Activated naive CD8-positive, alpha-beta T cell treated with anti-CD3 and anti-CD28 coated beads for 36 hours (primary cell): ENCODE data around the gene PIP5KL1. TPM values are rescaled to one million over a fixed set of nuclear protein-coding genes. Genes with fewer than 3 reads are reported as not detected.

ENCODE experiments used
- DNase-seq: peaks from one replicate; pipeline ENCODE4 v3.0.0; 2021
- H3K27ac Mint-ChIP-seq: one replicate; pipeline ENCODE4 v1.8.0; 2022; ENCODE audit warnings: mild to moderate bottlenecking, moderate library complexity, mixed read lengths
- H3K27me3 Mint-ChIP-seq: one replicate; pipeline ENCODE4 v1.8.0; 2022; ENCODE audit warnings: mild to moderate bottlenecking, mixed read lengths
- H3K36me3 Mint-ChIP-seq: one replicate; pipeline ENCODE4 v1.8.0; 2021; ENCODE audit warnings: mild to moderate bottlenecking, mixed read lengths
- H3K4me1 Mint-ChIP-seq: one replicate; pipeline ENCODE4 v1.8.0; 2021; ENCODE audit warnings: mixed read lengths
- H3K4me3 Mint-ChIP-seq: one replicate; pipeline ENCODE4 v1.8.0; 2022; ENCODE audit warnings: mild to moderate bottlenecking, moderate library complexity, mixed read lengths
- H3K9me3 Mint-ChIP-seq: one replicate; pipeline ENCODE4 v1.8.0; 2022; ENCODE audit warnings: mixed read lengths
- total RNA-seq, 2 experiments: library from RNA; stranded (reverse); gene quantifications; one replicate each; pipeline ENCODE4 v1.2.3, GENCODE V29; 2021

PIP5KL1 gene
- total RNA-seq, 2 experiments from 2014 or later: 2.3 to 3.2 TPM

DNA sequence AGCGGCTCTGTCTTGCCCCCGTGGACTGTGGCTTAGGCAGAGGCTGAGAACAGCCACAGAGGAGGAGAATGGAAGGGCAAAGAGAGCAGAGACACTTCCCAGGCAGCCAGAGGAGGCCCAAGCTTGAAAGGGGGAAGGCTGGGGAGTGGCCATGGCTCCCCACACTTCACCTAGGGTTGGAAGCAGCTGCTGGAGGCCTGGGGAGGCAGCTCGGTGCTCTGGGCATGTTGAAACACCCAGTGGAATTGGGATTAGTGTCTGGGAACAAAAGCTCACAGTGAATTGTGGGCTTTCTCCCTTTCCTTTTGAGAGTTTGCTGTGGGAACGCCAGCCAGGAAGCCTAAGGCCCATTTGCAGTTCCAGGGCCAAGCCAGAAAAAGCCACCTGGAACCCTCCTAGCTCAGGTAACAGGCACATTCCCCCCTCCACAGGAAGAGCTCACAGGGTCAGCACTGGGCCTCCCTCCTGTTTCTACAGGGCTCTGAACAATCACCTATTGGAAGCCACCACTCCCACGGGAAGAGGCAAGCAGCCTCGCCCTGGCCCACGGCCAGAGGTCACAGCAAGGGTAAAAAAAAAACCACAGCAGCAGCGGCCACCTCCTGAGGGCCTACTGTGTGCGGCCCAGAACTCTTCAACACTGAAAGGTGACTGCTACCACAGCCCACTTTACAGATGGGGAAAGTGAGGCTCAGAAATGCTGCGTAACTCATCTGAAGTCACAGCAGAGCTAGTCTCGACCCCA is 30.0 kb upstream of the PIP5KL1 start:
- H3K9me3 Mint-ChIP-seq: peaks cover 7% of the 10 kb centered on the region
- peaks cover 53% of the 10 kb centered on the region for H3K36me3 Mint-ChIP-seq
- no peak overlapping the region for H3K4me3 Mint-ChIP-seq
- H3K27me3 Mint-ChIP-seq: no peaks in the 10 kb centered on the region
- H3K4me1 Mint-ChIP-seq: peaks cover 88% of the 10 kb centered on the region
- no peak for DNase-seq
- peak overlapping the region; percentile 95 for H3K27ac Mint-ChIP-seq

DNA sequence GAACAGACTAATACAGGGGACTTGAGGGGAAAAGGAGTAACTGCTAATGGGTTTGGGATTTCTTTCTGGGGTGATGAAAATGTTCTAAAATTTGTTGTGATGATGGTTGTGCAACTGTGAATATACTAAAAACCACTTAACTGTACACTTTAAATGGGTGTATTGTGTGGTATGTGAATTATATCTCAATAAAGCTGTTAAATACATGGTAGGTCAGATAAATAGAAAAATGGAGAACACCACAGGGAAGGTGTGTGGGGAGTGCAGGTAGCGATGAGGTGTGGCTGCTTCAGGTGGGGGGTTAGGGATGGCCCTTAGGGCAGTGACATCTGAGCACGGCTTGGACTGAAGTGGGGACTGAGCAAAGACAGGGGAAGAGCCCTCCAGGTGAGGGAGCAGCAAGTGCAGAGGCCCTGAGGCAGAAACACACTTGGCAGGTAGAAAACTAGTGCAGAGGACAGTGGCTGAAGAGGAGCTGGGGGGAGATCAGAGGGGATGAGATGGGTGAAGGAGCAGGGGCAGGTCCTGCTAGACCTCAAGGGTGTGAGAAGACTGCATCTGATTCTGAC is 29.3 kb upstream of the PIP5KL1 start:
- Mint-ChIP-seq H3K9me3 (peaks cover 7% of the 10 kb centered on the region), H3K27ac (peak overlapping the region; percentile 95), H3K4me3 (peak overlapping the region; percentile 6), H3K27me3 (no peaks in the 10 kb centered on the region), H3K4me1 (peaks cover 88% of the 10 kb centered on the region), H3K36me3 (peaks cover 48% of the 10 kb centered on the region)
- DNase-seq: no peak

DNA sequence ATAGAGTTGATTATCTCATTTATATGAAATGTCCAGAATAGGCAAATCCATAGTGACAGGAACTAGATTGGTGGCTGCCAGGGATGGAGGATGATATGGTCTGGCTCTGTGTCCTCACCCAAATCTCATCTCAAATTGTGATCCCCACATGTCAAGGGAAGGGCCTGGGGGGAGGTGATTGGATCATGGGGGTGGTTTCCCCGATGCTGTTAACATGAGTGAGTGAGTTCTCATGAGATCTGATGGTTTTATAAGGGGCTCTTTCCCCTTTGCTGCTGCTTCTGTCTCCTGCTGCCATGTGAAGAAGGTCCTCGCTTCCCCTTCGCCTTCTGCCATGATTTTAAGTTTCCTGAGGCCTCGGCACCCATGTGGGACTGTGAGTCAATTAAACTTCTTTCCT is 28.8 kb upstream of the PIP5KL1 start:
- peaks cover 88% of the 10 kb centered on the region for H3K4me1 Mint-ChIP-seq
- peaks cover 7% of the 10 kb centered on the region for H3K9me3 Mint-ChIP-seq
- no peaks in the 10 kb centered on the region for H3K27me3 Mint-ChIP-seq
- H3K27ac Mint-ChIP-seq: peak overlapping the region; percentile 95
- DNase-seq: no peak
- H3K4me3 Mint-ChIP-seq: no peak overlapping the region
- H3K36me3 Mint-ChIP-seq: peaks cover 48% of the 10 kb centered on the region

DNA sequence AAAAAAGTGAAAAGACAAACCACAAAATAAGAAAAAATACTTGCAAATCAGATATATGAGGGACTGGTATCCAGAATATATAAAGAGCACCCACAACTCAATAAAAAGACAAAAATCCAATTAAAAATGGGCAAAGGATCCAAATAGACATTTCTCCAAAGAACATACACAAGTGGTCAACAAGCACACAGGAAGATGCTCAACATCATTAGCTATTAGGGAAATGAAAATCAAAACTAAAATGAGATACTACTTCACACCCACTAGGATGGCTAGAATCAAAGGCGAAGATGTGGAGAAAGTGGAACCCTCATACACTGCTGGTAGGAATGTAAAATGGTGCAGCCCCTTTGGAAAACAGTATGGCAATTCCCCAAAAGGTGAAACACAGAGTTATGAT is 28.2 kb upstream of the PIP5KL1 start:
- Mint-ChIP-seq H3K4me1 (peaks cover 88% of the 10 kb centered on the region), H3K4me3 (peak overlapping the region; percentile 18), H3K27me3 (no peaks in the 10 kb centered on the region), H3K27ac (peak overlapping the region; percentile 95), H3K36me3 (peaks cover 48% of the 10 kb centered on the region), H3K9me3 (peaks cover 7% of the 10 kb centered on the region)
- DNase-seq: no peak

DNA sequence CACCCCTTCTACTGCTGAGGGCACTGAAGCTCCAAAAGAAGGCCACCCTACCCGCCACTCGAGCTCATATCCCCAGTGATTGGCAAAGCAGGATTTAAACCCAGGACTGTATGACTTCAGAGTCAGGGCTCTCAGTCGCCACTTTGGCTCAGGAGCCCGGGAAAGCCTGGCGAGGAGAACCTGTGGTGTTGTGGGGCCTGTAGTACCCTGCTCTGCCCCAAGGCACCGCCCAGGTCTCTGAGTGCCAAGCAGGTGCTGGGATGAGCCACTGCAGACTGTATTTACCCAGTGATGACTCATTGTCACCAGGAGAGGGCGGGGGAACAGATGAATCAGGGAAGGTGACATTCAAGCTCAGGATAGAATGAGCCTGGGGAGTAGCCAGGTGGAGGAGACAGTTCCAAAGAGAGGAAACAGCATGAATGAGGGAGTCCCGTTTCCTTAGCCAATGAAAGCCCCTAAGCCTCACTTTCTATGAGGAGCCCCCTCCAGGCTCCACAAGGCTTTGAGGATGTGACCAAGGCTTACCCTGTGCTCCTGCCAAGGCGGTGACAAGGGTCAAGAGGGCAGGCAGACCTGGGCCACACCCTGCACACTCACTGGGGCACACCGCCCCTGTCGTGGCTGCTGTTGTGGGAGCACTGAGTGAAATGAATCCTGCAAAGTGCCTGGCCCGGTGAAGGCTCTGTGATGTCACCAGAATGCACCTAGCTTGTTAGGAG is 24.9 kb upstream of the PIP5KL1 start:
- Mint-ChIP-seq H3K4me3 (peak overlapping the region; percentile 24), H3K36me3 (peaks cover 38% of the 10 kb centered on the region), H3K27me3 (no peaks in the 10 kb centered on the region), H3K27ac (peak overlapping the region; percentile 85), H3K4me1 (peaks cover 84% of the 10 kb centered on the region), H3K9me3 (peaks cover 5% of the 10 kb centered on the region)
- DNase-seq: peak; percentile 88

DNA sequence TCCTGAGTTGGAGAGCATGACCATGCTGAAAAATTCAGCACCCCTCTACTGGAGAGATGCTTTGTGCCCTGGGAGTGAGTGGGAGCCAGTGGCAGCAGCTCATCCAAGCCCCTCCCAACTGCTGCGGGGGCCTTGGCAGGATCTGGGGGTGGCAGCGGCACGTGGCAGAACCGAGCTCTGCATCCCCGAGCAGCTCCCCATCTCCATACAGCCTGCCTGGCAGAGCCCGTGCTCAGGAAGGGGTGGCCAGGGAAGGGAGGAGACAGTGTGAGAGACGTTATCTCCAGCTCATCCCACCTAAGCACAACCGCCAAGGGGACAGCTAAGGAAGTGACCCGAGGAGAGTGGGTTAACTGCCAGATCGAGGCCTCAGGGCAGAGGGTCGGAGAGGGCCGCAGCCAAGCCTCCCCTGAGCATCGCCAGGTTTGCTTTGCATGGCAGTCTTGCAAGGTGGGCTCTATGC is 24.3 kb upstream of the PIP5KL1 start:
- Mint-ChIP-seq H3K36me3 (peaks cover 38% of the 10 kb centered on the region), H3K9me3 (peaks cover 4% of the 10 kb centered on the region), H3K4me3 (peak overlapping the region; percentile 24)

DNA sequence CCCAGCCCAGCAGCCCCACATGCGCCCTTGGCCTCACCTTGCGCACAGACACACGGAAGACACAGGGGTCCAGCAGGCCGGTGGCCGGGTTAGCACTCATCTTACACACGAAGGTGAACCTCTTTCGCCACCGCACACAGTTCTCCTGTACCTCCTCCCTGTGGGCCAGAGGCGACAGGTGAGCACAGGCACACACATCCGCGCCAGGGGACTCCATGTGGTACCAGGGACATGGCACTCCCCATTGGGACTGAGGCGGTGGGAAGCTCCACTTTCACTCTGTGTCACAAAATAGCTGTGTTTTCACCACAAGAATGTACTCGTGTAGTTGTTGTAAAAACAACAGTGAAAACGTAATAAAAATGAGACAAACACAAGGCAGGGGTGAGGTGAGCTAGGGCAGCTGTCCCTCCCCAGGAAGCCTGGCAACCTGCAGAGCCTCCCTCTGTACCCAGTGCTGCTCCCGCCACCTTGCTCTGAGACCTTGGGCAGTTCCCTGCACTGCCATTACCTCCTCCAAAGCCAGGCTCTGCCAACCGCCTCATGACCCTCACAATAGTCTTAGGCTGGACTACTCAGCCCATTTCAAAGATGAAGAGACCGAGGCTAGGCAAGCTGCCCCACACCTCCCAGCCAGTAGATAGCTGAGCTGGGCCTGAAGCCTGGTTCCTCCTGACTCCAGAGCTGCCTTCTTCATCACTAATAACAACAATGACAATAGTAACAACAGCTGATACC is 23.4 kb upstream of the PIP5KL1 start:
- H3K4me3 Mint-ChIP-seq: peak overlapping the region; percentile 44
- DNase-seq: peak; percentile 56
- H3K27ac Mint-ChIP-seq: peak overlapping the region; percentile 85
- H3K27me3 Mint-ChIP-seq: no peaks in the 10 kb centered on the region
- peaks cover 79% of the 10 kb centered on the region for H3K4me1 Mint-ChIP-seq
- peaks cover 3% of the 10 kb centered on the region for H3K9me3 Mint-ChIP-seq
- peaks cover 29% of the 10 kb centered on the region for H3K36me3 Mint-ChIP-seq

More for the DNA sequence above, 24.3 kb upstream of the PIP5KL1 start:
- DNase-seq: no peak
- Mint-ChIP-seq H3K27ac (peak overlapping the region; percentile 85), H3K4me1 (peaks cover 84% of the 10 kb centered on the region), H3K27me3 (no peaks in the 10 kb centered on the region)

DNA sequence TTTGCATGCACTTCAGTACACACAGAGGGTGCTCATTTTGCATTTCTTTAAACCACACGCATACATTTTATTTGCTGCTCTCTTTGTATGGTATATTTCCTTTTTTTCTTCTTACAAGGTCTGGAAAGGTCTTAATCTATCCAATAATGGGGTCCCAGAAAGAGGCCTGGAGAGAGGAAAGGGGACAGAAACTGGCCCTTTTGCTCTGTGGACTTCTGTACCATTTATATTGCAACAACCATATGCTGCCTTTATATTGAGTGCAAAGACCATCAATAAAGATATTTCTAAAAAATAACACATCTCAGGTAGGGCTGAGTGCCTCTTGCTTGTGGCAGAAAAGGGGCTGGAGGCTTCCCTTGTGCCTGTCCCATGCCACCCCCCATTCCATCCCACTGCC is 22.6 kb upstream of the PIP5KL1 start:
- H3K27me3 Mint-ChIP-seq: no peaks in the 10 kb centered on the region

DNA sequence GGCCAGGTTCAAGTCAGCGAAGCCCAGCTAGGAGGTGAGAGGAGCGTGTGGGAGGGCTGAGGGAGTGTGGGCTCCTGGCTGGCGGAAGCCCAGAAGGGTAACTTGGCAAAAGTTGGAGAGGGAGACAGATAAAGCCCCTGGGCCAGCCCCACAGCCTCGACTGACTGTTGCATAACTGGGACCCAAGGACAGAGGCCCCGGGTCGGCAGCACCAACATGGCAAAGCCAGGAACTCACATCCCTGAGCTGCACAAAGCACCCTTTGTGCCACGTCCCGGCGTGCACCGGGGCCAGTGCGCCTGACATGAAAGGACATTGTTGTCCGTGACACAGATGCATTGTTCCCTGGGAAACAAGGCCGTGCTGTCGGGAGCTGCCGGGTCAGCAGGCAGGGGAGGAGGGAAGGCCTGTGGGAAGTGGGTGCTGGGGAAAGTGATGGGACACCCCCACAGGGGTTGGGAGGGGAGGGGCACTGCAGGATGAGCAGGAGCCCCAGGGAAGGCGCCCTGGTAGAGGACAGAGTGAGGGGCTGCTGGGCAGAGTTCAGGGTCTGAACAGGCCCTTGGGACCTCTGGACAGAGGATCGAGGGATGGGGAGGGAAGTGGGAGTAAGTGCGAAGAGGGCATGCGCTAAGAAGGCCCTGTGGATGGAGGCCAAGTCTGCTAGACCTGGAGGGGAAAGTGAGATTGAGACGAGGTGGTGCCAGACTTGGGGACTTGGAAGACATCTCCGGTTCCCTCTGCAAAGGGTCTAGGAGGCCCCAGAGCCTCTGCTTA is 20.1 kb upstream of the PIP5KL1 start:
- peaks cover 77% of the 10 kb centered on the region for H3K4me1 Mint-ChIP-seq
- H3K9me3 Mint-ChIP-seq: no peaks in the 10 kb centered on the region
- H3K27me3 Mint-ChIP-seq: no peaks in the 10 kb centered on the region
- H3K36me3 Mint-ChIP-seq: peaks cover 22% of the 10 kb centered on the region
- H3K27ac Mint-ChIP-seq: peak overlapping the region; percentile 90
- DNase-seq: no peak
- peak overlapping the region; percentile 50 for H3K4me3 Mint-ChIP-seq

More for the DNA sequence above, 22.6 kb upstream of the PIP5KL1 start:
- Mint-ChIP-seq H3K4me3 (no peak overlapping the region), H3K9me3 (no peaks in the 10 kb centered on the region), H3K27ac (peak overlapping the region; percentile 85), H3K4me1 (peaks cover 76% of the 10 kb centered on the region), H3K36me3 (peaks cover 24% of the 10 kb centered on the region)
- DNase-seq: no peak

DNA sequence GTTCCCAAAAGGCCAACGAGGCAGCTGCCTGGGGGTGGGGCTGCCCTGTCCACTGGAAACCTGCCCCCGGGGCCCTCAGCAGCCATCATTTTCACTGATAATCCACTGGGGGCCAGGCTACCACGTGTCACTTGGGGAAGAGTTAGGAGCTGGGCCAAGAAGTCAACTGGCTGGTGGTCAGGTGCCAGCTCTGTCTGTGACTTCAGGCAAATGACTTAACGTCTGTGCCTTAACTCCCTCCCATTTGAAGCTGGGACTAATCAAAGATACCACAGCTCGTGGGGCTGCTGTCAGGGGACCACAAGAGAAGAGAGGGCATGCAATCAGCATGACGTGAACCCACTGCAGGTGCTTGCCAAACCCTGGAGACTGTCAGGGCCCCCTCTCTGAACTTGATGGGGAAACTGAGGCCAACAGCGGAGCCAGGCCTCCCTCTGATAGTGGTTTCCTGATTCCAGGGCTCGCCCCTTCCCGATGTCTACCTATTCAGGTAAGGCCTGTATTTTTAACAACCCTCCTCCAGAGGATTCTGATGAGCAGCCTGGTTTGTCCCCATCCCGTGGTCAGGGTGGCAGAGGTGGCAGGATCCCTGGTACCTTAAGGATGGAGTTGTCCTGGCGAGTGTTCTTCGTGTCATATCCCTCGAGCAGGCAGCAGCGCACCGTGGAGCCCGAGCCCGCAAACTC is 19.4 kb upstream of the PIP5KL1 start:
- H3K36me3 Mint-ChIP-seq: peaks cover 22% of the 10 kb centered on the region
- no peak overlapping the region for H3K4me3 Mint-ChIP-seq
- H3K27me3 Mint-ChIP-seq: no peaks in the 10 kb centered on the region
- peaks cover 72% of the 10 kb centered on the region for H3K4me1 Mint-ChIP-seq
- H3K27ac Mint-ChIP-seq: peak overlapping the region; percentile 90
- no peak for DNase-seq
- no peaks in the 10 kb centered on the region for H3K9me3 Mint-ChIP-seq

DNA sequence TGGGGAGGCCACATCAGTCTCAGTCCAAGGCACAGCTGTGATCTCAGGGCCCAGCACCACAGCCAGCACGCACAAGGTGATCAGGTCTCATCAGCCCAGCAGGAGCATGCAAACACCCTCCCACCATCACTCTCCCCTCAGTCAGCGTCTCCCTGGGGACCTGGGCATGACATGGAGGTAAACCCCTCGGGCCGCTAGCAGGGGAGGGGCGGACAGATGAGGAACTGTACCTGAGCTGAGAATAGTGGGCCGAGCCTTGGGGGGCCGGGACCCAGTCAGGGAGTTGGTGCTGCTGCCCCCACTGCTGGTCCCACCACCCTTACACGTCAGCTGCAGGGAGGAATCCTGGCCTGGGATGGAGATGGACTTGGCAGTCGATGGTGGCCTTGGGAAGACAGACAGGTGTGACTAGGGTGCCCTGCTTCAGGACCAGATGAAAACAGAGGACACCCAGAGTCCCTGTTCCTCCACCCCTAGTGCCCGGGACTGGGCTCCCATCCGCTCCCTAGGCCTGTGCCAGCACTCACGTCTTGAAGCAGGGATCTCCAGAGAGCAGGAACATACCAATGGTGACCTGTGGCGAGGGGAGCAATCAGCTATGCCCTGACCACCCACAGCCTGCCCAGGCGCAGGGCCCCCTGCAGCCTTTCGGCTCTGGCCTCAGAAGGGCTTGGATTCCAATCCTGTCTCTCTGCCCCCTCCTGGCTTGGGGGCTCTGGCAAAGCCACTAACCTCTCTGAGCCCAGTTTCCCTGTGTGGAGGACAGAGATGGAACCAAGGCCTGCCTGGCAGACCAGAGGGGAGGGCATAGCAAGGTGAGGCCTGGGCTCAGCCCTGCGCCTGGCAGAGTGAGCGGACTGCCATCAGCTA is 17.5 kb upstream of the PIP5KL1 start:
- peaks cover 25% of the 10 kb centered on the region for H3K36me3 Mint-ChIP-seq
- peaks cover 66% of the 10 kb centered on the region for H3K4me1 Mint-ChIP-seq
- H3K4me3 Mint-ChIP-seq: no peak overlapping the region
- H3K27ac Mint-ChIP-seq: peak overlapping the region; percentile 72
- H3K27me3 Mint-ChIP-seq: no peaks in the 10 kb centered on the region
- DNase-seq: no peak
- H3K9me3 Mint-ChIP-seq: no peaks in the 10 kb centered on the region

DNA sequence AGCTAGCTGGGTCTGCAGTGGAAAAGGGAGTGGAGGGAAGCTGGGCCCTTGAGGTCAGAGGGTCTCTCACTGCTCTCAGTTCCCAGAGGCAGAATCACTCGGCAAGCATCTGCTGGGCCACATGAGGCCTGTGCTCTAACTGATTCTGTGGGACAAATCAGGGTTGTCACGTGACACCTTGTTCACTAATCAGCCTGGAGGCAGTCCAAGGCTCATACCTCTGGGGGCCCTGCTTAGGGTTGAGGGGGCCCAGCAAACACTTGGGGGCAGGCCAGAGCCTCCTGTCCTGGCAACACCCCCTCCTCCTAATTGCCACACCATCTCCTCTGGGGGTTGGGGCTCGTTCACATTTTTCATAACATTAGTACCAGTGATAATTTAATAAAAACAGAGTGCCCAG is 16.2 kb upstream of the PIP5KL1 start:
- H3K4me1 Mint-ChIP-seq: peaks cover 59% of the 10 kb centered on the region
- peaks cover 28% of the 10 kb centered on the region for H3K36me3 Mint-ChIP-seq
- H3K27ac Mint-ChIP-seq: peak overlapping the region; percentile 74
- H3K4me3 Mint-ChIP-seq: no peak overlapping the region
- DNase-seq: no peak
- H3K27me3 Mint-ChIP-seq: no peaks in the 10 kb centered on the region
- no peaks in the 10 kb centered on the region for H3K9me3 Mint-ChIP-seq

DNA sequence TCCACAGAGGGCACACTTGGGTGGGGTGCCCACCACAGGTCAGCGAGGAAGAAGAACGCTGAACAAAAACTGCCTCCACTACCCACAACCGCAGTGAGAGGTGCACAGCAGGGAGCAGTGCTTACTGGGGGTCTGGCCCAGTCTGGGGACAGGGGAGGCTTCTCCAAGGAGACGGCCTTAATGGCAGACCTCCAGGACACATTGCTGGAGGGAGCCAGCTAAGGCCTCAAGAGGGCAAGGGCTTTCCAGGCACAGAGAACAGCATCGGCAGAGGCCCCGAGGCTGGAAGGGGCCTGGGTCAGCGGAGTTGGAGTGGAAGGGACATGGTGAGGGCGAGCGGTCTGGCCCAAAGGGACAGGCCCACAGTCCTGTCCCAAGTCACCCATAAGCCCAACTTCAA is 15.4 kb upstream of the PIP5KL1 start:
- DNase-seq: no peak
- peaks cover 24% of the 10 kb centered on the region for H3K36me3 Mint-ChIP-seq
- H3K9me3 Mint-ChIP-seq: no peaks in the 10 kb centered on the region
- H3K27ac Mint-ChIP-seq: peak overlapping the region; percentile 54
- H3K27me3 Mint-ChIP-seq: no peaks in the 10 kb centered on the region
- no peak overlapping the region for H3K4me3 Mint-ChIP-seq
- H3K4me1 Mint-ChIP-seq: peaks cover 53% of the 10 kb centered on the region
